ENCODE data around the gene IL34. TPM values are rescaled to one million over a fixed set of nuclear protein-coding genes. Genes with fewer than 3 reads are reported as not detected.

IL34 gene
- total and polyA plus RNA-seq, 2 of the 13 experiments (the other 11 are each of a cell fraction or from before 2014, with no cell fraction given): 1.2 to 1.3 TPM

- no peak for TF ChIP-seq ATF3 (CRISPR knock-in tag; IDR thresholded peaks at IDR 0.05)
- TF ChIP-seq ZSCAN29 (CRISPR knock-in tag; conservative IDR thresholded peaks at IDR 0.05): no peak; the same call in 1 of the 2 replicates
- TF ChIP-seq TFDP1 (CRISPR knock-in tag; IDR thresholded peaks at IDR 0.05; ENCODE audit: borderline replicate concordance): peak; percentile 86; the same call in 1 of the 2 replicates
- no peak for TF ChIP-seq GATAD2A (CRISPR knock-in tag; IDR thresholded peaks at IDR 0.05)
- TF ChIP-seq ZNF720 (CRISPR knock-in tag; IDR thresholded peaks at IDR 0.05): no peak
- peak; percentile 51 for TF ChIP-seq FOXA3 (CRISPR knock-in tag; IDR thresholded peaks at IDR 0.05)
- no peak for TF ChIP-seq THAP7 (CRISPR knock-in tag; IDR thresholded peaks at IDR 0.05)
- no peak for TF ChIP-seq MTERF4 (CRISPR knock-in tag; IDR thresholded peaks at IDR 0.05)
- TF ChIP-seq IKZF4 (CRISPR knock-in tag; IDR thresholded peaks at IDR 0.05; ENCODE audit: borderline replicate concordance, low read depth, not compliant biosample characterization): no peak
- no peak; the same call in 1 of the 2 replicates for TF ChIP-seq TRIM24 (CRISPR knock-in tag; IDR thresholded peaks at IDR 0.05)
- TF ChIP-seq ZNF569 (CRISPR knock-in tag; IDR thresholded peaks at IDR 0.05; ENCODE audit: borderline replicate concordance): no peak
- no peak for TF ChIP-seq CBFB (CRISPR knock-in tag; IDR thresholded peaks at IDR 0.05)
- TF ChIP-seq MAFF (IDR thresholded peaks at IDR 0.05; ENCODE audit: low read depth, low read length): no peak
- TF ChIP-seq RAD21 (CRISPR knock-in tag; IDR thresholded peaks at IDR 0.05): peak; percentile 67
- no peak for TF ChIP-seq ZNF3 (CRISPR knock-in tag; IDR thresholded peaks at IDR 0.05)
- no peak for TF ChIP-seq CSRNP2 (CRISPR knock-in tag; conservative IDR thresholded peaks at IDR 0.05; ENCODE audit: low read depth)
- no peak for TF ChIP-seq ARHGAP35 (CRISPR knock-in tag; IDR thresholded peaks at IDR 0.05; ENCODE audit: borderline replicate concordance)
- TF ChIP-seq TBL1XR1 (IDR thresholded peaks at IDR 0.05; ENCODE audit: borderline replicate concordance, low read length, partially characterized antibody): no peak
- no peak for TF ChIP-seq NONO (IDR thresholded peaks at IDR 0.05)
- peak; percentile 81; the same call in 1 of the 2 replicates for TF ChIP-seq NONO (CRISPR knock-in tag; conservative IDR thresholded peaks at IDR 0.05)
- no peak for TF ChIP-seq HMGA1 (CRISPR knock-in tag; conservative IDR thresholded peaks at IDR 0.05)
- 0 out of 2 replicates have a peak, but pooled peaks have one; percentile 42 for TF ChIP-seq ZNF691 (CRISPR knock-in tag; IDR thresholded peaks at IDR 0.05; ENCODE audit: borderline replicate concordance, low read depth)
- peak; percentile 72 for TF ChIP-seq ZSCAN25 (CRISPR knock-in tag; IDR thresholded peaks at IDR 0.05)
Measured at GRCh38 chr16:70685938-70686375, 39.6 kb downstream of the IL34 start, which contains the start of gene MTSS2 (continued).
